Renal cortical epithelial cell (primary cell): Measurements from ENCODE around the gene NCR2. TPM values are rescaled to one million over a fixed set of nuclear protein-coding genes. Genes with fewer than 3 reads are reported as not detected.

Source experiments
- total RNA-seq: library from RNA; depleted of rRNA; stranded (reverse); fragments of >200 nt; gene quantifications from 2 replicates; pipeline ENCODE4 v1.2.3, GENCODE V29; 2014

The NCR2 gene
- total RNA-seq, 1 donor from 2014 or later: not detected

Other genes starting within 250 kb of the NCR2 start
- not detected in 2 replicates for gene TREML1, start 181.3 kb upstream of the NCR2 start, total RNA-seq
- gene TREM2, start 172.5 kb upstream of the NCR2 start, total RNA-seq: not detected in 2 replicates
- gene TREML2, start 134.5 kb upstream of the NCR2 start, total RNA-seq: not detected in 2 replicates
- gene TREML4, start 107.3 kb upstream of the NCR2 start, total RNA-seq: not detected in 2 replicates
- gene TREM1, start 48.9 kb upstream of the NCR2 start, total RNA-seq: not detected in 2 replicates
- gene FOXP4, start 210.8 kb downstream of the NCR2 start, total RNA-seq: 1.9 and 8.0 TPM in 2 replicates